HepG2 (cell line): ENCODE data around the gene NDUFB7. TPM values are rescaled to one million over a fixed set of nuclear protein-coding genes. Genes with fewer than 3 reads are reported as not detected.

Experiments used
- ATAC-seq: fragments of 200-7000 bp; cut with Tn5 transposase; 3 replicates; pipeline ENCODE4 v1.9.1; 2020; ENCODE audit warnings: mild to moderate bottlenecking, moderate library complexity
- BruUV-seq: library from RNA; stranded (reverse); fragments of 400-500 nt; replicated peaks from 2 replicates; lab custom pipeline; 2021; lab: Mats Ljungman, UMichigan
- CTCF ChIA-PET: fragments of 300-600 bp; formaldehyde crosslinking; extraction: SDS; loops from one replicate; lab custom pipeline; 2021; ENCODE audit warnings: low total read pairs, inconsistent platforms, low intra/inter-chr PET ratio; lab: Yijun Ruan, JAX
- POLR2A ChIA-PET: fragments of 350-600 bp; sonication (Branson Sonifier 250); formaldehyde crosslinking; loops from one replicate; lab custom pipeline; 2020; ENCODE audit warnings: antibody characterized with exemption, inconsistent platforms; lab: Yijun Ruan, JAX
- DNase-seq: peaks from one replicate; pipeline ENCODE4 v3.0.0-alpha.2; 2015; ENCODE audit warnings: low spot score
- FAIRE-seq: peaks from 3 replicates; lab custom pipeline; 2011; peaks lifted over from hg19 to GRCh38; lab: Jason Lieb, UNC
- H2AFZ ChIP-seq: one replicate; pipeline ENCODE4 v1.6.1; 2011; ENCODE audit warnings: low read length, inconsistent platforms
- H3K27ac ChIP-seq: fragments of 300-600 bp; 3 replicates; pipeline ENCODE4 v1.8.0; 2011; ENCODE audit warnings: mixed run types, mild to moderate bottlenecking, mixed read lengths, low read length, inconsistent platforms; ENCODE audit not compliant: insufficient read depth; ENCODE audit errors: extremely low read length
- H3K27me3 ChIP-seq, 2 experiments: fragments of 200-600 bp in 1 of 2; 2 replicates in 1 of 2; 3 replicates in 1 of 2; pipeline versions ENCODE4 v1.6.0 to v1.8.0; 2011; ENCODE audit warnings: low read length in 2 of 2, mild to moderate bottlenecking in 2 of 2, moderate library complexity in 2 of 2, inconsistent platforms in 1 of 2; ENCODE audit not compliant: insufficient read depth in 2 of 2, control insufficient read depth in 1 of 2
- H3K36me3 ChIP-seq, 2 experiments: fragments of 200-600 bp in 1 of 2; replicated peaks in 1 of 2; 2 replicates in 1 of 2; 3 replicates in 1 of 2; pipeline versions ENCODE4 v1.5.1 to v1.8.0; 2011; ENCODE audit warnings: low read length in 2 of 2, inconsistent platforms in 1 of 2; ENCODE audit not compliant: insufficient read depth in 2 of 2, control insufficient read depth in 1 of 2
- H3K4me1 ChIP-seq: 2 replicates; pipeline ENCODE4 v1.5.1; 2012; ENCODE audit warnings: low read length, inconsistent platforms; ENCODE audit not compliant: insufficient read depth
- H3K4me2 ChIP-seq: 2 replicates; pipeline ENCODE4 v1.6.0; 2011; ENCODE audit warnings: low read depth, low read length, inconsistent platforms
- H3K4me3 ChIP-seq, 3 experiments: fragments of 200-600 bp in 1 of 3; sonication (generic), shearing (Covaris generic) in 1 of 3; replicated peaks in 1 of 3; 2 replicates each; pipeline ENCODE4 v1.5.1; 2011 to 2016; ENCODE audit warnings: low read length in 3 of 3, inconsistent platforms in 2 of 3, low read depth in 2 of 3, mild to moderate bottlenecking in 2 of 3, control low read depth in 1 of 3, mixed read lengths in 1 of 3; ENCODE audit not compliant: insufficient read depth in 1 of 3
- H3K79me2 ChIP-seq: one replicate; pipeline ENCODE4 v1.6.1; 2011; ENCODE audit warnings: low read length, inconsistent platforms; ENCODE audit not compliant: insufficient read depth
- H3K9ac ChIP-seq: 2 replicates; pipeline ENCODE4 v1.6.0; 2011; ENCODE audit warnings: mild to moderate bottlenecking, low read depth, low read length, inconsistent platforms; ENCODE audit not compliant: insufficient read depth
- H3K9me3 ChIP-seq: 2 replicates; pipeline ENCODE4 v1.5.1; 2012; ENCODE audit warnings: mild to moderate bottlenecking, low read length
- H4K20me1 ChIP-seq: 2 replicates; pipeline ENCODE4 v1.6.0; 2011; ENCODE audit warnings: inconsistent platforms, mild to moderate bottlenecking, low read length, moderate library complexity; ENCODE audit not compliant: insufficient read depth
- ERF ChIP-seq: IDR thresholded peaks from 2 replicates; pipeline ENCODE4 v1.6.1; 2018; ENCODE audit warnings: missing biosample characterization, missing genetic modification reagents
- FOXA1 ChIP-seq, 2 experiments: fragments of 450-650 bp in 1 of 2; sonication (generic) in 1 of 2; formaldehyde crosslinking in 1 of 2; IDR thresholded peaks; 2 replicates each; pipeline versions ENCODE4 v1.4.0 to v1.6.1; 2016 to 2020; ENCODE audit warnings: missing genetic modification reagents in 1 of 2
- FOXK1 ChIP-seq: sonication (generic); formaldehyde crosslinking; IDR thresholded peaks from 2 replicates; pipeline ENCODE4 v1.4.0; 2020; ENCODE audit warnings: low read depth, missing genetic modification reagents, borderline replicate concordance
- KDM3A ChIP-seq: IDR thresholded peaks from 2 replicates; pipeline ENCODE4 v1.6.1; 2018; ENCODE audit warnings: low read depth, missing compliant biosample characterization
- KDM4B ChIP-seq: sonication (generic); formaldehyde crosslinking; IDR thresholded peaks from 2 replicates; pipeline ENCODE4 v1.4.0; 2020; ENCODE audit warnings: missing genetic modification reagents
- NFYB ChIP-seq: sonication (generic); formaldehyde crosslinking; IDR thresholded peaks from 2 replicates; pipeline ENCODE4 v1.4.0; 2020; ENCODE audit warnings: missing genetic modification reagents
- PHF8 ChIP-seq: sonication (generic); formaldehyde crosslinking; IDR thresholded peaks from 2 replicates; pipeline ENCODE4 v1.5.0; 2020; ENCODE audit warnings: missing genetic modification reagents
- RAD21 ChIP-seq: fragments of 450-650 bp; formaldehyde crosslinking; IDR thresholded peaks from 2 replicates; pipeline ENCODE4 v1.5.0; 2020; ENCODE audit warnings: mild to moderate bottlenecking
- ZNF121 ChIP-seq: sonication (generic); formaldehyde crosslinking; IDR thresholded peaks from 2 replicates; pipeline ENCODE4 v1.5.0; 2020; ENCODE audit warnings: mild to moderate bottlenecking, missing genetic modification reagents
- ZNF263 ChIP-seq: sonication (generic); formaldehyde crosslinking; IDR thresholded peaks from 2 replicates; pipeline ENCODE4 v1.4.0; 2020; ENCODE audit warnings: missing genetic modification reagents
- ZSCAN31 ChIP-seq: sonication (generic); formaldehyde crosslinking; IDR thresholded peaks from 2 replicates; pipeline ENCODE4 v1.5.0; 2020; ENCODE audit warnings: low read depth, mild to moderate bottlenecking, missing genetic modification reagents
- WGBS: methylation state at CpG from one replicate; pipeline ENCODE4 v1.1.6; 2017; ENCODE audit warnings: low lambda C conversion rate; 5-methylcytosine and 5-hydroxymethylcytosine counted together
- in situ Hi-C: cut with HindIII; loops from 2 replicates; pipeline ENCODE4 v1.10.0; 2017; ENCODE audit warnings: low pct_unique_long_range_greater_than_20kb; ENCODE audit not compliant: extremely low pct_ligation_motif_present
- intact Hi-C: fragments of 100-400 bp; cut with micrococcal nuclease; formaldehyde crosslinking; loops from one replicate; pipeline ENCODE4 v1.10.0; 2022; ENCODE audit not compliant: unreplicated experiment
- polyA plus RNA-seq, 8 experiments: library from polyadenylated mRNA; depleted of rRNA in 3 of 8; stranded (reverse) in 7 of 8; unstranded in 1 of 8; fragments of >200 nt; fragmentation: Illumina TruSeq in 4 of 8; extraction: Trizol in 4 of 8; gene quantifications; 2 replicates each; pipeline versions ENCODE4 v1.2.1 to v1.2.3, GENCODE V29; 2011 to 2016; ENCODE audit warnings: low read depth in 4 of 8, missing spikeins in 1 of 8, mixed read lengths in 1 of 8; ENCODE audit not compliant: insufficient read depth in 1 of 8
- total RNA-seq, 5 experiments: library from RNA; depleted of rRNA; stranded (reverse); fragments of >200 nt; fragmentation: Illumina TruSeq; extraction: Trizol; gene quantifications; 2 replicates each; pipeline ENCODE4 v1.2.3, GENCODE V29; 2016; ENCODE audit warnings: low read depth in 1 of 5
- TF ChIP-seq, protein P1 (sequence below): sonication (generic); formaldehyde crosslinking; IDR thresholded peaks from 2 replicates; pipeline ENCODE4 v1.5.1; 2020; ENCODE audit warnings: missing genetic modification reagents, mild to moderate bottlenecking, borderline replicate concordance
- TF ChIP-seq, protein P2 (sequence below): IDR thresholded peaks from 2 replicates; pipeline ENCODE4 v1.6.1; 2016
- TF ChIP-seq, protein P3 (sequence below): sonication (generic); formaldehyde crosslinking; IDR thresholded peaks from 2 replicates; pipeline ENCODE4 v1.4.0; 2020; ENCODE audit warnings: mild to moderate bottlenecking, missing genetic modification reagents
- TF ChIP-seq, protein P4 (sequence below): sonication (generic); formaldehyde crosslinking; IDR thresholded peaks from 2 replicates; pipeline ENCODE4 v1.4.0; 2020; ENCODE audit warnings: missing genetic modification reagents

NDUFB7 gene
- total and polyA plus RNA-seq, 2 of the 13 experiments (the other 11 are each of a cell fraction or from before 2014, with no cell fraction given): 156 to 198 TPM

DNA sequence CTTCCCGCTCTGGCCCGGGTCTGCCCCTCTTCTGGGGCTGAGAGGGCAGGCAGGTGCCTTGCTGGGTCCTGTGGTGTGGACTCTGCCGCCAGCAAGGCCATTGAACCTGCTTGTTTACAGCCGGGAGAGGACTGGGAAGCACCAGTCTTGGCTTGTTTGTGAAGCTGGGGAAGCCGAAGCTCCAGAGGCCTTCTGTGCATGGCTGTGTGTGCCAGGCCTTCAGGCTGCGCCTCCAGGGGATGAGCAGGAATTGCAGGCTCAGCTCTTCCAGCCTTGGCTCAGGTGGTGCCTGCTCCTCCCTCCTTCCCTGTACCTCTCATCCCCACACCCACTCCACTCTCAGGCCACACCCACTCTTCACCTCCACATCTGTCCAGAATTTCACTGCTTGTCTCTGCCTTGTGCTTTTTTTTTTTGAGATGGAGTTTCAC, 17.5 kb downstream of the NDUFB7 start:
- Histone ChIP-seq H3K9me3 (no peaks in the 10 kb centered on the region), H3K36me3 (peaks cover 3 to 4% of the 10 kb centered on the region in 2 experiments; a peak in 2 of 5 replicates), H3K4me3 (peak overlapping the region in 1 of 3 experiments; percentile 29; a peak in 1 of 6 replicates), H3K9ac (peak overlapping the region; percentile 36; the same call in 1 of the 2 replicates), H3K4me1 (peaks cover 61% of the 10 kb centered on the region), H4K20me1 (no peaks in the 10 kb centered on the region; the same call in 1 of the 2 replicates), H3K27ac (peak overlapping the region; percentile 66), H2AFZ (no peak overlapping the region), H3K79me2 (peaks cover 42% of the 10 kb centered on the region), H3K27me3 (no peaks in the 10 kb centered on the region), H3K4me2 (peak overlapping the region; percentile 54)
- intact Hi-C loops (loop anchor here (1.0 kb wide), 1 partner anchor 41 kb away; no protein-coding TSS in a partner anchor), in situ Hi-C loops (no loop called here)
- DNase-seq: peak; percentile 76
- FAIRE-seq: peak; percentile 84
- ATAC-seq: peak; percentile 83
- BruUV-seq: no TSS peak
- CTCF ChIA-PET: interaction anchor here (1.3 kb wide), 1 partner anchor 79 kb away, joined by 3 read pairs; the partner anchor contains the start of gene PTGER1
- WGBS: 80% methylated on average over 1 of the region's 6 CpGs
- POLR2A ChIA-PET: interaction anchor here (0.6 to 2.6 kb wide), 10 partner anchors 16 to 1612 kb away, joined by 3 to 17 read pairs (median 5); partner anchors contain the start of genes DNAJB1, GIPC1 and NDUFB7
- TF ChIP-seq RAD21 (CRISPR knock-in tag): peak; percentile 25; the same call in 1 of the 2 replicates
- TF ChIP-seq, protein P1, sequence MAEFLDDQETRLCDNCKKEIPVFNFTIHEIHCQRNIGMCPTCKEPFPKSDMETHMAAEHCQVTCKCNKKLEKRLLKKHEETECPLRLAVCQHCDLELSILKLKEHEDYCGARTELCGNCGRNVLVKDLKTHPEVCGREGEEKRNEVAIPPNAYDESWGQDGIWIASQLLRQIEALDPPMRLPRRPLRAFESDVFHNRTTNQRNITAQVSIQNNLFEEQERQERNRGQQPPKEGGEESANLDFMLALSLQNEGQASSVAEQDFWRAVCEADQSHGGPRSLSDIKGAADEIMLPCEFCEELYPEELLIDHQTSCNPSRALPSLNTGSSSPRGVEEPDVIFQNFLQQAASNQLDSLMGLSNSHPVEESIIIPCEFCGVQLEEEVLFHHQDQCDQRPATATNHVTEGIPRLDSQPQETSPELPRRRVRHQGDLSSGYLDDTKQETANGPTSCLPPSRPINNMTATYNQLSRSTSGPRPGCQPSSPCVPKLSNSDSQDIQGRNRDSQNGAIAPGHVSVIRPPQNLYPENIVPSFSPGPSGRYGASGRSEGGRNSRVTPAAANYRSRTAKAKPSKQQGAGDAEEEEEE (CRISPR knock-in tag): 0 out of 2 replicates have a peak, but pooled peaks have one; percentile 50
- 0 out of 2 replicates have a peak, but pooled peaks have one; percentile 16 for TF ChIP-seq NFYB
- peak; percentile 64; the same call in 1 of the 2 replicates for TF ChIP-seq KDM3A (CRISPR knock-in tag)
- TF ChIP-seq ZSCAN31 (CRISPR knock-in tag): 0 out of 2 replicates have a peak, but pooled peaks have one; percentile 38
- TF ChIP-seq ERF (CRISPR knock-in tag): peak; percentile 69
- 0 out of 2 replicates have a peak, but pooled peaks have one; percentile 15 for TF ChIP-seq ZNF121 (CRISPR knock-in tag)
- TF ChIP-seq, protein P2, sequence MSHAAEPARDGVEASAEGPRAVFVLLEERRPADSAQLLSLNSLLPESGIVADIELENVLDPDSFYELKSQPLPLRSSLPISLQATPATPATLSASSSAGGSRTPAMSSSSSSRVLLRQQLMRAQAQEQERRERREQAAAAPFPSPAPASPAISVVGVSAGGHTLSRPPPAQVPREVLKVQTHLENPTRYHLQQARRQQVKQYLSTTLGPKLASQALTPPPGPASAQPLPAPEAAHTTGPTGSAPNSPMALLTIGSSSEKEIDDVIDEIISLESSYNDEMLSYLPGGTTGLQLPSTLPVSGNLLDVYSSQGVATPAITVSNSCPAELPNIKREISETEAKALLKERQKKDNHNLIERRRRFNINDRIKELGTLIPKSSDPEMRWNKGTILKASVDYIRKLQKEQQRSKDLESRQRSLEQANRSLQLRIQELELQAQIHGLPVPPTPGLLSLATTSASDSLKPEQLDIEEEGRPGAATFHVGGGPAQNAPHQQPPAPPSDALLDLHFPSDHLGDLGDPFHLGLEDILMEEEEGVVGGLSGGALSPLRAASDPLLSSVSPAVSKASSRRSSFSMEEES (CRISPR knock-in tag): no peak
- TF ChIP-seq ZNF263: peak; percentile 29; the same call in 1 of the 2 replicates
- no peak for TF ChIP-seq FOXA1 (IDR thresholded peaks at IDR 0.05)
- peak; percentile 86 for TF ChIP-seq FOXA1 (CRISPR knock-in tag; IDR thresholded peaks at IDR 0.05)
- TF ChIP-seq PHF8 (CRISPR knock-in tag): 0 out of 2 replicates have a peak, but pooled peaks have one; percentile 35
- TF ChIP-seq, protein P3, sequence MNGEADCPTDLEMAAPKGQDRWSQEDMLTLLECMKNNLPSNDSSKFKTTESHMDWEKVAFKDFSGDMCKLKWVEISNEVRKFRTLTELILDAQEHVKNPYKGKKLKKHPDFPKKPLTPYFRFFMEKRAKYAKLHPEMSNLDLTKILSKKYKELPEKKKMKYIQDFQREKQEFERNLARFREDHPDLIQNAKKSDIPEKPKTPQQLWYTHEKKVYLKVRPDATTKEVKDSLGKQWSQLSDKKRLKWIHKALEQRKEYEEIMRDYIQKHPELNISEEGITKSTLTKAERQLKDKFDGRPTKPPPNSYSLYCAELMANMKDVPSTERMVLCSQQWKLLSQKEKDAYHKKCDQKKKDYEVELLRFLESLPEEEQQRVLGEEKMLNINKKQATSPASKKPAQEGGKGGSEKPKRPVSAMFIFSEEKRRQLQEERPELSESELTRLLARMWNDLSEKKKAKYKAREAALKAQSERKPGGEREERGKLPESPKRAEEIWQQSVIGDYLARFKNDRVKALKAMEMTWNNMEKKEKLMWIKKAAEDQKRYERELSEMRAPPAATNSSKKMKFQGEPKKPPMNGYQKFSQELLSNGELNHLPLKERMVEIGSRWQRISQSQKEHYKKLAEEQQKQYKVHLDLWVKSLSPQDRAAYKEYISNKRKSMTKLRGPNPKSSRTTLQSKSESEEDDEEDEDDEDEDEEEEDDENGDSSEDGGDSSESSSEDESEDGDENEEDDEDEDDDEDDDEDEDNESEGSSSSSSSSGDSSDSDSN (CRISPR knock-in tag): peak; percentile 88
- 0 out of 2 replicates have a peak, but pooled peaks have one; percentile 29 for TF ChIP-seq KDM4B
- peak; percentile 77 for TF ChIP-seq FOXK1 (CRISPR knock-in tag)
- TF ChIP-seq, protein P4, sequence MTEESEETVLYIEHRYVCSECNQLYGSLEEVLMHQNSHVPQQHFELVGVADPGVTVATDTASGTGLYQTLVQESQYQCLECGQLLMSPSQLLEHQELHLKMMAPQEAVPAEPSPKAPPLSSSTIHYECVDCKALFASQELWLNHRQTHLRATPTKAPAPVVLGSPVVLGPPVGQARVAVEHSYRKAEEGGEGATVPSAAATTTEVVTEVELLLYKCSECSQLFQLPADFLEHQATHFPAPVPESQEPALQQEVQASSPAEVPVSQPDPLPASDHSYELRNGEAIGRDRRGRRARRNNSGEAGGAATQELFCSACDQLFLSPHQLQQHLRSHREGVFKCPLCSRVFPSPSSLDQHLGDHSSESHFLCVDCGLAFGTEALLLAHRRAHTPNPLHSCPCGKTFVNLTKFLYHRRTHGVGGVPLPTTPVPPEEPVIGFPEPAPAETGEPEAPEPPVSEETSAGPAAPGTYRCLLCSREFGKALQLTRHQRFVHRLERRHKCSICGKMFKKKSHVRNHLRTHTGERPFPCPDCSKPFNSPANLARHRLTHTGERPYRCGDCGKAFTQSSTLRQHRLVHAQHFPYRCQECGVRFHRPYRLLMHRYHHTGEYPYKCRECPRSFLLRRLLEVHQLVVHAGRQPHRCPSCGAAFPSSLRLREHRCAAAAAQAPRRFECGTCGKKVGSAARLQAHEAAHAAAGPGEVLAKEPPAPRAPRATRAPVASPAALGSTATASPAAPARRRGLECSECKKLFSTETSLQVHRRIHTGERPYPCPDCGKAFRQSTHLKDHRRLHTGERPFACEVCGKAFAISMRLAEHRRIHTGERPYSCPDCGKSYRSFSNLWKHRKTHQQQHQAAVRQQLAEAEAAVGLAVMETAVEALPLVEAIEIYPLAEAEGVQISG (CRISPR knock-in tag): peak; percentile 41
